Activated CD4-positive, alpha-beta memory T cell treated with anti-CD3 and anti-CD28 coated beads for 36 hours (primary cell): Measurements from ENCODE around the gene TM9SF1. TPM values are rescaled to one million over a fixed set of nuclear protein-coding genes. Genes with fewer than 3 reads are reported as not detected.
"Not testable (repeated sequence)": the region's sequence is repeated elsewhere in the genome, so short reads cannot be mapped to it uniquely, and the experiment has no call there.

ENCODE experiments used
- CTCF ChIA-PET: fragments of 350-600 bp; sonication (Branson Sonifier 250); formaldehyde crosslinking; loops from one replicate; lab custom pipeline; 2021; ENCODE audit warnings: antibody characterized with exemption, inconsistent platforms; lab: Charles Lee
- POLR2A ChIA-PET: fragments of 350-600 bp; sonication (Branson Sonifier 250); formaldehyde crosslinking; loops from one replicate; lab custom pipeline; 2021; ENCODE audit warnings: antibody characterized with exemption; lab: Charles Lee
- DNase-seq: peaks from one replicate; pipeline ENCODE4 v3.0.0-alpha.2; 2020
- H3K27ac Mint-ChIP-seq: one replicate; pipeline ENCODE4 v1.8.0; 2021; ENCODE audit warnings: mixed read lengths
- H3K27me3 Mint-ChIP-seq: one replicate; pipeline ENCODE4 v1.8.0; 2021; ENCODE audit warnings: mixed read lengths
- H3K36me3 Mint-ChIP-seq: one replicate; pipeline ENCODE4 v1.8.0; 2021; ENCODE audit warnings: mixed read lengths
- H3K4me1 Mint-ChIP-seq: one replicate; pipeline ENCODE4 v1.8.0; 2021; ENCODE audit warnings: low read depth, mixed read lengths
- H3K4me3 Mint-ChIP-seq: one replicate; pipeline ENCODE4 v1.8.0; 2021; ENCODE audit warnings: mild to moderate bottlenecking, mixed read lengths
- H3K9me3 Mint-ChIP-seq: one replicate; pipeline ENCODE4 v1.8.0; 2021; ENCODE audit warnings: mixed read lengths
- intact Hi-C: fragments of 100-400 bp; cut with micrococcal nuclease; formaldehyde crosslinking; loops from one replicate; pipeline ENCODE4 v1.15.1; 2023
- total RNA-seq, 2 experiments: library from RNA; stranded (reverse); gene quantifications; one replicate each; pipeline ENCODE4 v1.2.3, GENCODE V29; 2021

TM9SF1 gene
- total RNA-seq, 2 experiments from 2014 or later: 23.7 to 26.7 TPM

DNA sequence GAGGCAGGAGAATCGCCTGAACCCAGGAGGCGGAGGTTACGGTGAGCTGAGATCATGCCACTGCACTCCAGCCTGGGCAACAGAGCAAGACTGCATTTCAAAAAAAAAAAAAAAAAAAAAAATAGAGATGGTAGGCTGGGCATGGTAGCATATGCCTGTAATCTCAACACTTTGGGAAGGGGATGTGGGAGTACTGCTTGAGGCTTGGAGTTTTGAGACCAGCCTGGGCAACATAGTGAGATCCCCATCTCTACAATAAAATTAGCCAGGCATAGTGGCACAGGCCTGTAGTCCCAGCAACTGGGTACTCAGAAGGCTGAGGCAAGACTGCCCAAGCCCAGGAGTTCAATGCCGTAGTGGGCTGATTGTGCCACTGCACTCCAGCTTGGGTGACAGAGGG lies 27.7 kb upstream of the TM9SF1 start:
- H3K36me3 Mint-ChIP-seq, H3K9me3 Mint-ChIP-seq, H3K27ac Mint-ChIP-seq, intact Hi-C loops, DNase-seq, H3K27me3 Mint-ChIP-seq, H3K4me3 Mint-ChIP-seq, CTCF ChIA-PET: not testable (repeated sequence)
- H3K4me1 Mint-ChIP-seq: peaks cover 18% of the 10 kb centered on the region
- POLR2A ChIA-PET: interaction anchor here (0.6 kb wide), 1 partner anchor 62 kb away, joined by 4 read pairs; the partner anchor contains the start of gene IRF9

GRCh38 chr14:24219521-24219920 lies 24.3 kb upstream of the TM9SF1 start:
- POLR2A ChIA-PET: interaction anchor here (1.7 kb wide), 1 partner anchor 24 kb away, joined by 7 read pairs; the partner anchor contains the start of gene TM9SF1

GRCh38 chr14:24219080-24219479 lies 23.8 kb upstream of the TM9SF1 start:
- peaks cover 20% of the 10 kb centered on the region for H3K4me1 Mint-ChIP-seq
- intact Hi-C loops: no loop called here
- no peak overlapping the region for H3K4me3 Mint-ChIP-seq
- peaks cover 5% of the 10 kb centered on the region for H3K36me3 Mint-ChIP-seq
- H3K9me3 Mint-ChIP-seq: no peaks in the 10 kb centered on the region
- no peaks in the 10 kb centered on the region for H3K27me3 Mint-ChIP-seq
- no peak for DNase-seq
- CTCF ChIA-PET: interaction anchor here (1.1 to 1.9 kb wide), 6 partner anchors 9 to 89 kb away, joined by 3 to 9 read pairs (median 6); partner anchors contain the start of genes CIDEB, RABGGTA and TINF2
- POLR2A ChIA-PET: interaction anchor here (1.7 kb wide), 1 partner anchor 24 kb away, joined by 7 read pairs; the partner anchor contains the start of gene TM9SF1
- no peak overlapping the region for H3K27ac Mint-ChIP-seq

More at GRCh38 chr14:24219521-24219920, 24.3 kb upstream of the TM9SF1 start:
- Mint-ChIP-seq H3K27ac (no peak overlapping the region), H3K4me1 (peaks cover 17% of the 10 kb centered on the region), H3K4me3 (no peak overlapping the region), H3K9me3 (no peaks in the 10 kb centered on the region), H3K27me3 (no peaks in the 10 kb centered on the region), H3K36me3 (peaks cover 7% of the 10 kb centered on the region)
- CTCF ChIA-PET: interaction anchor here (0.5 to 1.9 kb wide), 9 partner anchors 9 to 218 kb away, joined by 3 to 9 read pairs (median 4); partner anchors contain the start of genes CIDEB, RABGGTA and TINF2
- intact Hi-C loops: no loop called here
- DNase-seq: no peak

DNA sequence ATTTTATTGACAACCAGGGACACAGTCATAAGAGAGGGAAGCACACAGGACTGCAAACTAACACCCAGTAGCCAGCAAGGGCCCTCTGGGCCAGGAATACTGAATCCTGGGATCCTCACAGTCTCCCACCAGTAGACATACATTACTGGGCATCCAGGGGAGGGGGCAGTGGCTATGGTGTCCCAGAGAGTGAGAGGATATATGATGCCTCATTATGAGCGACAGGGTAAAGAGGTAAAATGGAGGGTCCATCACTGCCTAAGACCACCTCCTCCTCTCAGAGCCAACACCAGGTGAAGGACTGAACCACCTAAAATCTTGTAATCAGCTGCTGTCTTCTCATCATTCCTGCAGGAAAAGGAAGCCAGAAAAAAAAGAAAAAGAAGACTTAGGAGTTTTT lies 21.6 kb upstream of the TM9SF1 start:
- not testable (repeated sequence) for H3K4me3 Mint-ChIP-seq, H3K27me3 Mint-ChIP-seq, DNase-seq, H3K9me3 Mint-ChIP-seq, H3K27ac Mint-ChIP-seq
- ChIA-PET POLR2A (interaction anchor here (1.6 to 2.6 kb wide), 2 partner anchors 21 to 56 kb away, joined by 4 to 20 read pairs; partner anchors contain the start of genes IRF9 and TM9SF1), CTCF (interaction anchor here (0.9 to 4.6 kb wide), 5 partner anchors 8 to 91 kb away, joined by 3 to 39 read pairs (median 21); partner anchors contain the start of genes CIDEB, DHRS1, NOP9 and TINF2)
- Mint-ChIP-seq H3K36me3 (peaks cover 13% of the 10 kb centered on the region), H3K4me1 (peaks cover 35% of the 10 kb centered on the region)
- intact Hi-C loops: loop anchor here (1.0 kb wide), 1 partner anchor 80 kb away; no protein-coding TSS in a partner anchor

GRCh38 chr14:24216345-24216699 lies 21.1 kb upstream of the TM9SF1 start:
- peak overlapping the region; percentile 84 for H3K4me3 Mint-ChIP-seq
- ChIA-PET CTCF (interaction anchor here (0.9 to 4.6 kb wide), 18 partner anchors 8 to 220 kb away, joined by 3 to 39 read pairs (median 6); partner anchors contain the start of genes CIDEB, DHRS1, IRF9 and LTB4R), POLR2A (interaction anchor here (0.6 to 2.6 kb wide), 12 partner anchors 8 to 94 kb away, joined by 3 to 20 read pairs (median 4); partner anchors contain the start of genes DHRS1, GMPR2, IRF9 and LTB4R2)
- H3K9me3 Mint-ChIP-seq: no peaks in the 10 kb centered on the region
- DNase-seq: no peak
- H3K36me3 Mint-ChIP-seq: peaks cover 18% of the 10 kb centered on the region
- H3K27me3 Mint-ChIP-seq: no peaks in the 10 kb centered on the region
- peak overlapping the region; percentile 94 for H3K27ac Mint-ChIP-seq
- intact Hi-C loops: loop anchor here (1.0 kb wide), 1 partner anchor 81 kb away; no protein-coding TSS in a partner anchor
- peaks cover 41% of the 10 kb centered on the region for H3K4me1 Mint-ChIP-seq

DNA sequence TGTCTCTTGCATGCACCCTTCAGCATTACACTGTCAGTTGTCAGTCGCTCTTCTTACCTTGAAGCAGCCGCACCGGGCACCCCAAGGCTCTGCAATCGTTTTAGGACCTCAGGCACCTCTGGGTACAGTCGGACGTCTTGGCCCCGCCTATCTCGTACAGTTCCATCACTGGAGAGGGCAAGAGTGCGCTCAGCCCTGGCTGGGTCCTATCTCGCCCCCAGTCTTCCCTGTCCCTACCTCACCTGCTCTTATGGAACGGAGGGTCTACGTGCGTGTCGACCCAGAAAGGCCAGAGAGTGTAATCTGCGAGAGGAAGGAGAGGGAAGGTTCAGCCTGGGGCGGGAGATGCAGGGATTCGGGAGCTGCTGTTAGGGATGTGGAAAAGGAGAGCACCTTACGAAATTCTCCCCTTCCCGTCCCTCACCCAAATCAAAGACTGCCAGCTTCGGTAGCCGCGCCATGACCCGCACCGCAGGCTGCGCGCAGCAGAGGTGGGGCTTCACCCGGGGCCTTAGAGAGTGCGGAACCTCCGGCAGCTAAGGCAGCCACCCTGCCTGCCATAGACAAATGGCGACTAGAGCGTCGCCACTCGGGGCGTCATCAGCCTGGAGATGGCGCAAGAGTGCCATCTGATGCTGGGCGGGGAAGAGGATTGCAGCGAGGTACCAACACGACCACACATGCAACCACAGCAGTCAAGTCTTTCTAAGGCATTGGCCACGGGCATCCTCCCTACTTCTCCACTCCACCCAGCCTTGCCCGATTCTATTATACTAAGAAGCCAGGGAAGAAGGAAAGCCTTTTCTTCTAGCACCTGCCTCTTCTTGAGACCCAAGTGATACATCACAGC lies 20.5 kb upstream of the TM9SF1 start, which contains the start of gene MDP1:
Gene MDP1, minus strand, starts transcription at position 572 of the 850 bp plus-strand sequence. Its CDS starts 111 bp downstream, at position 461.
- H3K4me1 Mint-ChIP-seq: peaks cover 41% of the 10 kb centered on the region
- no peaks in the 10 kb centered on the region for H3K9me3 Mint-ChIP-seq
- H3K27ac Mint-ChIP-seq: peak within 1 kb of the TSS; percentile 94
- ChIA-PET POLR2A (interaction anchor here (0.6 to 2.6 kb wide), 16 partner anchors 8 to 110 kb away, joined by 3 to 20 read pairs (median 4); partner anchors contain the start of genes CIDEB, DHRS1, GMPR2 and IPO4), CTCF (interaction anchor here (0.7 to 4.6 kb wide), 27 partner anchors 8 to 220 kb away, joined by 3 to 39 read pairs (median 4); partner anchors contain the start of genes CIDEB, DCAF11, DHRS1 and IRF9)
- peaks cover 21% of the 10 kb centered on the region for H3K36me3 Mint-ChIP-seq
- peak within 1 kb of the TSS; percentile 84 for H3K4me3 Mint-ChIP-seq
- intact Hi-C loops: loop anchor here (1.0 kb wide), 1 partner anchor 82 kb away; no protein-coding TSS in a partner anchor
- H3K27me3 Mint-ChIP-seq: no peaks in the 10 kb centered on the region
- peak; percentile 92 for DNase-seq

DNA sequence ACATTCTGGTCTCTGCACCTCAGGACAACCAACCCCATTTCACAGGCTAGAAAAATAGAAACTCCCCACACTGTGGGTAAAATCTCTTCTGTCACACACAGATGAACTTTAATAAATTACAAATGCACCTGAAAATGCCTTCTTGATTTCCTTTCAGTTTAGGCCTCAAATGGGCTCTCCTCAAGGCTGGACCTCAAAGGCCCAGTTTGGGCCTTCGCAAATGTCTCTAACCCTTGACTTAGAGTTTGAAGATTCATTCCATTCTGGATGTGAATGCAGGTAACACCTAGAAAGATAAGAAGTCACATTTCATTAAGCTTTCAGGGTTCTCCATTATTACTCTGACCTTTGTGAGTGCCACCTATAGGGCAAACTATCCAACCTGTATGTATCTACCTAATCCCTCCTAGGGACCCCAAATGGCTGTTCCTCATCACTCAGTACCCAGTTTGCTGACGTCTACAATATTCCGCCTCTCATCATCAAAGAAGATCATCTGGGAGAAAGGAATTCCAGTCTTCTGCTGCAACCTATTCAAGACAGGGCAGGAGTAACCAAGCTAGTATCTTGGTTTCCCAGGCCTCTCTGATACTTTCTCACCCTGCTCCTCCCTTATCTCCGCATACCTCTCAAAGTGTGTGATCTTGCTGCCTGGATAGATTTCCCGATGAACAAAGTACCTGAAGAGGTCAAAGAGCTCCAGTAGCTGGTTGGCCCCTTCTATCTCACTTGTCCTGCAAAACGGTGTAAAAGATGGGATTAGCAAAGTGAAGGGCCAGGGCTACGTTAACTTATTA lies 18.8 kb upstream of the TM9SF1 start:
- Mint-ChIP-seq H3K27me3 (no peaks in the 10 kb centered on the region), H3K36me3 (peaks cover 36% of the 10 kb centered on the region), H3K9me3 (no peaks in the 10 kb centered on the region), H3K27ac (peak overlapping the region; percentile 95), H3K4me3 (peak overlapping the region; percentile 84), H3K4me1 (peaks cover 47% of the 10 kb centered on the region)
- intact Hi-C loops: loop anchor here (1.0 kb wide), 12 partner anchors 18 to 228 kb away; partner anchors contain the start of genes DCAF11, DHRS1, EMC9 and GMPR2
- POLR2A ChIA-PET: interaction anchor here (0.6 to 2.6 kb wide), 26 partner anchors 10 to 910 kb away, joined by 3 to 20 read pairs (median 4); partner anchors contain the start of genes CBLN3, DCAF11, EMC9 and GMPR2
- DNase-seq: no peak
- CTCF ChIA-PET: interaction anchor here (0.6 to 4.6 kb wide), 15 partner anchors 18 to 222 kb away, joined by 3 to 39 read pairs (median 3); partner anchors contain the start of genes CIDEB, IPO4, IRF9 and KHNYN

DNA sequence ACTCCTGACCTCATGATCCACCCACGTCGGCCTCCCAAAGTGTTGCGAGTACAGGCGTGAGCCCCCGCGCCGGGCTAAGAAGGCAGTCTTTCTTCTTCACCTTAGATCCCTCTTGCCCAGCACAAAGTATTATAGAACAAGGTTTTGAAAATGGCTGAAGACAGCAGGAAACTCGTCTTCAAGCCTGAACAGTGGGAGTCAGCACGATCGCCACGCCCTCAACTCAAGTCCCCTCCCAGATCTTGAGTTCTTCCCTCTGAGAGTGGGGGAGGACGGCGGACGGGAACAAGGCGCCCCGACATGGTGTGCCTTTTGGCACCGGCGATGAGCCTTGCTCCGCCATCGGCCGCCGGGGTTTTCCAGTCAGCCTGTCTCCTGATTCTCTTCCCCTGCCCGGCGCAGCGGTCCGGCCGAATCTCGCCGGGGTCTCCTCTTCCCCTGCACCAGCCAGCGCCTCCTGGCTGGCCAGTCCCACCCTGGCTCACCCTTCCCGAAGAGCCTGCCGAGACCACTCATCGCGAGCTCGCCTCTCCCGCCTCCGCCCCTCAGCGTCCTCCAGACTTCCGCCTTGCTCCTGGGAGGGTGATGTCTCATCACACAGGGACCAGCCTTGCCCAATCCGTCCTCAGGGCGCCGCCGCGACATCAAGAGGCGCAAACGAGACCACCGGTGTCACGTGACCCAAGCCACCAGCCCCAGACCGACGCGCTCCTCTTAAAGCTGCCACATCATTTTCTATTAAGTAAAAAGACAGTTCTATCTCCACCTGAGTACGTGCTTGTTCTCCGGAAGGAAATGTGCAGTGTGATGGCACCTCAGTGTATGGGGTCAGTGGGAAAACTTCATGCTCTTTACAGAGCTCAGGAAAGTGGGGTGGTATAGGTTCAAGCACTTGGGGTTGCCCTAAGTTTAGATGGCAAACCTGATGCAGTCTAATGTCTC lies 18.0 kb upstream of the TM9SF1 start, which contains the start of gene CHMP4A:
Gene CHMP4A, minus strand, starts transcription at position 565 of the 942 bp plus-strand sequence. Its CDS starts 49 bp downstream, at position 516.
- H3K4me3 Mint-ChIP-seq: peak within 1 kb of the TSS; percentile 84
- intact Hi-C loops: loop anchor here (1.0 kb wide), 12 partner anchors 18 to 229 kb away; partner anchors contain the start of genes DCAF11, DHRS1, EMC9 and GMPR2
- no peaks in the 10 kb centered on the region for H3K27me3 Mint-ChIP-seq
- ChIA-PET CTCF (interaction anchor here (0.6 to 4.6 kb wide), 14 partner anchors 17 to 223 kb away, joined by 3 to 39 read pairs (median 4); partner anchors contain the start of genes CIDEB, IPO4, IRF9 and KHNYN), POLR2A (interaction anchor here (0.6 to 2.5 kb wide), 23 partner anchors 10 to 217 kb away, joined by 3 to 14 read pairs (median 4); partner anchors contain the start of genes CBLN3, DCAF11, EMC9 and GMPR2)
- peak; percentile 99 for DNase-seq
- H3K4me1 Mint-ChIP-seq: peaks cover 48% of the 10 kb centered on the region
- no peaks in the 10 kb centered on the region for H3K9me3 Mint-ChIP-seq
- peaks cover 39% of the 10 kb centered on the region for H3K36me3 Mint-ChIP-seq
- H3K27ac Mint-ChIP-seq: peak within 1 kb of the TSS; percentile 95

- intact Hi-C loops: no loop called here
- H3K4me1 Mint-ChIP-seq: peaks cover 54% of the 10 kb centered on the region
- H3K36me3 Mint-ChIP-seq: peaks cover 50% of the 10 kb centered on the region
- DNase-seq: no peak
- H3K9me3 Mint-ChIP-seq: no peaks in the 10 kb centered on the region
- peak overlapping the region; percentile 84 for H3K4me3 Mint-ChIP-seq
- POLR2A ChIA-PET: interaction anchor here (1.4 kb wide), 1 partner anchor 27 kb away, joined by 3 read pairs; no protein-coding TSS in a partner anchor
- no peaks in the 10 kb centered on the region for H3K27me3 Mint-ChIP-seq
- CTCF ChIA-PET: interaction anchor here (0.7 to 1.2 kb wide), 4 partner anchors 16 to 122 kb away, joined by 3 read pairs; partner anchors contain the start of genes IPO4, IRF9 and TM9SF1
- H3K27ac Mint-ChIP-seq: peak overlapping the region; percentile 95
Observed at GRCh38 chr14:24211311-24211710, 16.1 kb upstream of the TM9SF1 start.
